ENCODE results near the gene MINDY4.

DNA sequence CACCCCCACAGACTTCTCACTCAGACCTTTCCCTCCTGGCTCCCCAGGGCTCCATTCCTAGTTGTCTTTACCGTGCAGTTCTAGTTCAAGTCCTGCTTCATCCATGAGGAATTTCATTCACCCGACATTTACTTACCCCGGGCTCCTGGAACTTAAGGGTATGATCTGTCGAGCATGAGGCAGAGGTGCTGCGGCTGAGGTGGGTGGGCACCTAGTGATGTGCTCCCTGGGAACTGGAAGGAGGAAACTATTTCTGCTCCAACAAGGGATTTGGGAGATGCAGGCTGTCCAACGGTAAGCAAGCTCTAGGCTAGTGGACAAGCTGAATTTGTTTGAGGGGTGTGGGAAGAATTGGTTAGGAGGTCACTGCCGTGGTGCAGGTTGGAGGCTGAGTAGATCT, 110.2 kb downstream of the MINDY4 start:
- no peak for TF ChIP-seq GATA2 (IDR thresholded peaks at IDR 0.05; ENCODE audit: low read depth, low read length)
- no peak for TF ChIP-seq GATA3 (IDR thresholded peaks at IDR 0.05; ENCODE audit: low read depth, low read length)

Measured in SH-SY5Y (cell line).